Smooth muscle cell (in vitro differentiated cells): ENCODE results near the gene ITPK1. TPM values are rescaled to one million over a fixed set of nuclear protein-coding genes. Genes with fewer than 3 reads are reported as not detected.

Source experiments
- DNase-seq: peaks from one replicate; lab custom pipeline; 2025; ENCODE audit not compliant: unreplicated experiment; lab: John Stamatoyannopoulos, UW
- H2AFZ ChIP-seq: fragments of 200-600 bp; sonication (generic); 2 replicates; pipeline ENCODE4 v1.6.0; 2016; ENCODE audit warnings: antibody characterized with exemption, low read depth, mild to moderate bottlenecking
- H3F3A ChIP-seq: fragments of 200-600 bp; sonication (generic); 2 replicates; pipeline ENCODE4 v1.6.0; 2017; ENCODE audit warnings: antibody characterized with exemption, low read depth
- H3K27ac ChIP-seq: fragments of 200-600 bp; sonication (generic); 2 replicates; pipeline ENCODE4 v1.5.1; 2016; ENCODE audit warnings: low read depth, mild to moderate bottlenecking
- H3K27me3 ChIP-seq: fragments of 200-600 bp; sonication (generic); 2 replicates; pipeline ENCODE4 v1.6.1; 2016; ENCODE audit warnings: low read depth, mild to moderate bottlenecking
- H3K36me3 ChIP-seq: fragments of 200-600 bp; sonication (generic); 2 replicates; pipeline ENCODE4 v1.5.1; 2016; ENCODE audit warnings: low read depth
- H3K4me1 ChIP-seq: fragments of 200-600 bp; sonication (generic); 2 replicates; pipeline ENCODE4 v1.5.1; 2016; ENCODE audit warnings: low read depth
- H3K4me2 ChIP-seq: fragments of 200-600 bp; sonication (generic); 2 replicates; pipeline ENCODE4 v1.6.0; 2016; ENCODE audit warnings: mild to moderate bottlenecking
- H3K4me3 ChIP-seq: fragments of 200-600 bp; sonication (generic); 2 replicates; pipeline ENCODE4 v1.5.1; 2016; ENCODE audit warnings: mild to moderate bottlenecking
- H3K79me2 ChIP-seq: fragments of 200-600 bp; sonication (generic); 2 replicates; pipeline ENCODE4 v1.6.0; 2016; ENCODE audit warnings: low read depth, mild to moderate bottlenecking
- H3K9ac ChIP-seq: fragments of 200-600 bp; sonication (generic); 2 replicates; pipeline ENCODE4 v1.6.0; 2016; ENCODE audit warnings: low read depth
- H3K9me3 ChIP-seq: fragments of 200-600 bp; sonication (generic); replicated peaks from 2 replicates; pipeline ENCODE4 v1.5.1; 2016; ENCODE audit warnings: low read depth
- H4K20me1 ChIP-seq: fragments of 200-600 bp; sonication (generic); 2 replicates; pipeline ENCODE4 v1.6.0; 2016; ENCODE audit warnings: low read depth
- CTCF ChIP-seq: fragments of 200-600 bp; sonication (generic); IDR thresholded peaks from 2 replicates; pipeline ENCODE4 v1.5.1; 2017; ENCODE audit warnings: borderline replicate concordance, mild to moderate bottlenecking, antibody characterized with exemption; ENCODE audit not compliant: insufficient read depth, poor library complexity, severe bottlenecking
- WGBS: methylation state at CpG from one replicate; pipeline ENCODE4 v1.1.7; 2016; ENCODE audit warnings: low lambda C conversion rate; 5-methylcytosine and 5-hydroxymethylcytosine counted together
- polyA plus RNA-seq: library from polyadenylated mRNA; unstranded; fragments of >200 nt; fragmentation: Nextera tagmentation; extraction: Ambion mirVana; gene quantifications from 2 replicates; pipeline ENCODE4 v1.2.1, GENCODE V29; 2016
- total RNA-seq: library from RNA; depleted of rRNA; stranded (reverse); fragments of >200 nt; gene quantifications from 2 replicates; pipeline ENCODE4 v1.2.3, GENCODE V29; 2014

ITPK1 gene
- total and polyA plus RNA-seq, 2 experiments from 2014 or later = 9.2 to 14.2 TPM

- no peak overlapping the region for H3K27ac ChIP-seq
- H3K9ac ChIP-seq = no peak overlapping the region
- H2AFZ ChIP-seq = no peak overlapping the region
- no peak for TF ChIP-seq CTCF
- no peak overlapping the region for H3K4me3 ChIP-seq
- no peaks in the 10 kb centered on the region for H3F3A ChIP-seq
- H3K9me3 ChIP-seq = no peaks in the 10 kb centered on the region
- H3K4me1 ChIP-seq = peaks cover 17% of the 10 kb centered on the region
- WGBS = 93% methylated on average over 18 of the region's 18 CpGs
- H4K20me1 ChIP-seq = peaks cover 13% of the 10 kb centered on the region
- no peak for DNase-seq
- no peaks in the 10 kb centered on the region for H3K36me3 ChIP-seq
- H3K27me3 ChIP-seq = no peaks in the 10 kb centered on the region
- no peaks in the 10 kb centered on the region for H3K79me2 ChIP-seq
- H3K4me2 ChIP-seq = no peak overlapping the region
These were observed 99.4 kb downstream of the ITPK1 start for GRCh38 chr14:93016275-93016845.

- no peak for DNase-seq
- no peaks in the 10 kb centered on the region for H3K36me3 ChIP-seq
- H3K27me3 ChIP-seq = no peaks in the 10 kb centered on the region
- H3K4me1 ChIP-seq = peaks cover 17% of the 10 kb centered on the region
- no peaks in the 10 kb centered on the region for H3F3A ChIP-seq
- no peak overlapping the region for H3K4me3 ChIP-seq
- no peak overlapping the region for H2AFZ ChIP-seq
- no peak overlapping the region for H3K4me2 ChIP-seq
- H3K9me3 ChIP-seq = no peaks in the 10 kb centered on the region
- no peaks in the 10 kb centered on the region for H3K79me2 ChIP-seq
- H3K27ac ChIP-seq = no peak overlapping the region
- WGBS = 95% methylated on average over 15 of the region's 15 CpGs
- no peak overlapping the region for H3K9ac ChIP-seq
- no peak for TF ChIP-seq CTCF
- H4K20me1 ChIP-seq = peaks cover 13% of the 10 kb centered on the region
These were observed 100.2 kb downstream of the ITPK1 start for GRCh38 chr14:93015505-93015904.

GRCh38 chr14:93015064-93015463 lies 100.7 kb downstream of the ITPK1 start:
- Histone ChIP-seq H3K4me3 (no peak overlapping the region), H4K20me1 (peaks cover 13% of the 10 kb centered on the region), H3F3A (no peaks in the 10 kb centered on the region), H3K27me3 (no peaks in the 10 kb centered on the region), H2AFZ (no peak overlapping the region), H3K79me2 (no peaks in the 10 kb centered on the region), H3K9ac (no peak overlapping the region), H3K9me3 (no peaks in the 10 kb centered on the region), H3K36me3 (no peaks in the 10 kb centered on the region), H3K27ac (no peak overlapping the region), H3K4me2 (no peak overlapping the region), H3K4me1 (peaks cover 15% of the 10 kb centered on the region)
- DNase-seq = no peak
- no peak for TF ChIP-seq CTCF
- 88% methylated on average over 4 of the region's 5 CpGs for WGBS
